Kidney epithelial cell (primary cell): ENCODE data around the gene MATCAP1. TPM values are rescaled to one million over a fixed set of nuclear protein-coding genes. Genes with fewer than 3 reads are reported as not detected.
A peak's percentile ranks its signal among the peaks of the same experiment; 100 is the strongest.

ENCODE experiments used
- DNase-seq: peaks from one replicate; pipeline ENCODE4 v3.0.0-alpha.2; 2010; ENCODE audit warnings: low read depth
- H3K27me3 ChIP-seq: 2 replicates; pipeline ENCODE4 v1.6.0; 2011; ENCODE audit warnings: low read length; ENCODE audit not compliant: control insufficient read depth, insufficient read depth
- H3K36me3 ChIP-seq: 2 replicates; pipeline ENCODE4 v1.5.1; 2011; ENCODE audit warnings: low read length; ENCODE audit not compliant: control insufficient read depth, insufficient read depth
- H3K4me3 ChIP-seq: 2 replicates; pipeline ENCODE4 v1.5.1; 2011; ENCODE audit warnings: low read depth, mild to moderate bottlenecking, control low read depth, low read length
- CTCF ChIP-seq: IDR thresholded peaks from 2 replicates; pipeline ENCODE4 v1.5.1; 2011; ENCODE audit warnings: mild to moderate bottlenecking, moderate library complexity, low read length, control low read depth, inconsistent platforms; ENCODE audit not compliant: insufficient read depth, poor library complexity, severe bottlenecking
- total RNA-seq: library from RNA; depleted of rRNA; stranded (reverse); fragments of >200 nt; gene quantifications from 2 replicates; pipeline ENCODE4 v1.2.3, GENCODE V29; 2015

The MATCAP1 gene
- total RNA-seq, 1 donor from 2014 or later: 10.8 TPM

DNA sequence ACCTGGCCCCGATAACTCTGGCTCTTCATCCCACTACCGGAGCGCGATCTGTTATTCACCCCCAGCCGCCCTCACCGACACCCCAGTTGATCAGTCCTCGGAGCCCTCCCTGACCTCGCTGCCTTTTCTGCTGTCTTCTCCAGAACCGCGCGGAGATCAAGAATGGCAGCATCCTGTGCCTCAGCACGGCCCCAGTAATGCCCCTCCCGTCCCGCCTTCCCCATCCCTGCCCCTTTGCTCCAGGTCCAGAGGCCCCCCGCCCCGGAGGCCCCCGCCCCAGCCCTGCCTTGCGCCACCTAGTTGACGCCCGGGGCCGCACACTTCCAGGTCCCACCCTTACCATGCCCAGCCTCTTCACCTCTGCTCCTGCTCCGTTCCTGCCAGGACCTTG, 16.0 kb upstream of the MATCAP1 start:
- Histone ChIP-seq H3K36me3 (peaks cover 2% of the 10 kb centered on the region), H3K27me3 (no peaks in the 10 kb centered on the region), H3K4me3 (no peak overlapping the region)
- TF ChIP-seq CTCF: no peak
- DNase-seq: no peak

DNA sequence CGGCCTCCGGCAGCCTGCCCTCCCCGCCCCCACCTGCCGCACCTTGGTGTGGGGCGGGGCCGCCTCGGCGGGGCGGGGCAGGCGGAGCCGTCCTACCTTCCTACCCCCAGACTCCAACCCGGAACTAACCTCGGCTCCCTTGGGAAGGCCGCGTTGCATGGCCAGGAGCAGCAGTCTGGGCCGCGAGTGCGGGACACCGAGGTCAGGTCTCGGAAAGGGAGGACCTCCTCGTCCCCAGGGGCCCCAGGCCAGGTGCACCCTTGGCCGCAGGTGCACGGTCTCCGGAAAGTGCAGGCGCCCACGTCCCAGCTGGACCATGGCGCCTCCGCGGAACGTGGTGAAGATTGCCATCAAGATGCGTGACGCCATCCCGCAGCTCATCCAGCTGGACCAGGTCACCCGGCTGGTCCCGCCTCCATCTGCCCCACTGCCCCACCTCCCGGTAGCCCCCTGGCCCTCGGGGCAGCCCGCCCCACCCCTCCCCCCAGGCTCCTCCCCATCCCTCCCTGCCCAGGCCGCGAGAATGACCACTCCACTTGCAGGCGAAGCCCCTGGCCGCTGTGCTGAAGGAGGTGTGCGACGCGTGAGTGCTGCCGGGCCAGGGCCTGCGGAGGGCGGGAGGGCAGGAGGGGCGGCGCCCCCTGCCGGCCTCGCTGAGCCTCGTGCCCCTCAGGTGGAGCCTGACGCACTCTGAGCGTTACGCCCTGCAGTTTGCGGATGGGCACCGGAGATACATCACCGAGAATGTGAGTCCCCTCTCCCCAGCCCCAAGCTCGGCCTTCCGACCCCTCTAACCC, 15.4 kb upstream of the MATCAP1 start, which contains the start of gene ELMO3:
Gene ELMO3 (plus strand): TSS at position 121 of the 797 bp plus-strand sequence. CDS start 196 bp downstream, at position 317.
- no peak within 1 kb of the TSS for H3K4me3 ChIP-seq
- peak; percentile 39 for TF ChIP-seq CTCF
- H3K36me3 ChIP-seq: peaks cover 2% of the 10 kb centered on the region
- no peak for DNase-seq
- H3K27me3 ChIP-seq: no peaks in the 10 kb centered on the region

- no peak for DNase-seq
- no peak overlapping the region for H3K4me3 ChIP-seq
- TF ChIP-seq CTCF: peak; percentile 93
- H3K36me3 ChIP-seq: peaks cover 2% of the 10 kb centered on the region
- H3K27me3 ChIP-seq: no peaks in the 10 kb centered on the region
These were observed 14.5 kb upstream of the MATCAP1 start for GRCh38 chr16:67198238-67198734.

- no peak for TF ChIP-seq CTCF
- H3K4me3 ChIP-seq: no peak overlapping the region
- no peak for DNase-seq
- H3K36me3 ChIP-seq: peaks cover 2% of the 10 kb centered on the region
- no peaks in the 10 kb centered on the region for H3K27me3 ChIP-seq
These were observed 13.9 kb upstream of the MATCAP1 start for GRCh38 chr16:67197704-67198103.

DNA sequence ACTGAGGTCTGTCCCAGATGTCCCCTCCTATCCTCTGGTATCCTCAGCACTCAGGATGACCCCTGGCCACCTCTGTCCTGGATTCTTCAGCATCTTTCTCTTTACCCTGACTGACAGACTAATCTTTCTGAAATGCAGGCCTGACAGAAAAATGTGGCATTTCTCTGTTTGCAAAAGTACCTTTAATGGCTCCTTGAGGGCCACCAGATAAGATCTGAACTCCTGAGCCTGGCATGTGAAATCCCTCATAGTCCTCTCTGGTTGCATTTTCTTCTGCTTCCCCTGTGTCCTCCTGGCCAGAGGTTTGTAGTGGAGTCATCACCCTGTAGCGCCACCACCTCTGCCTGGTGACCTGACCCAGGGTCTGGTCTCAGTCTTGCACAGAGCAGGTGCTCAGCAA, 13.1 kb upstream of the MATCAP1 start:
- H3K27me3 ChIP-seq: no peaks in the 10 kb centered on the region
- TF ChIP-seq CTCF: no peak
- no peak overlapping the region for H3K4me3 ChIP-seq
- no peak for DNase-seq
- peaks cover 2% of the 10 kb centered on the region for H3K36me3 ChIP-seq

DNA sequence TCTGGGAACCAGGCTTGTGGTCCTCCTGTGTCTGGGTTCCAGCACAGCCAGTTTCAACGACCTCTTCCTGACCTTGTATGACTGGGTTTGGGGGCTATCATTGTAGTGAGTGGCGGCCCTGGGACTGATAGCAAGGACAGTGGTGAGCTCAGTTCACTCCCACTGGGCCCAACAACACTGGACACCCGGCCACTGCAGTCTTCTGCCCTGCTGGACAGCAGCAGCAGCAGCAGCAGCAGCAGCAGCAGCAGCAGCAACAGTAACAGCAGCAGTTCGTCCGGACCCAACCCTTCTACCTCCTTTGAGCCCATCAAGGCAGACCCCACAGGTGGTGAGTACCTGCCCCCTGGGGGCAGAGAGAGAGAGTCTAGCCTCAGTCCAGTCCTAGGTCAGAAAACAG, 11.9 kb upstream of the MATCAP1 start:
- H3K27me3 ChIP-seq: no peaks in the 10 kb centered on the region
- DNase-seq: no peak
- H3K4me3 ChIP-seq: no peak overlapping the region
- TF ChIP-seq CTCF: no peak
- H3K36me3 ChIP-seq: peaks cover 2% of the 10 kb centered on the region
